ENCODE results near the gene MYRF. TPM values are rescaled to one million over a fixed set of nuclear protein-coding genes. Genes with fewer than 3 reads are reported as not detected.

Gene MYRF
- total RNA-seq, 3 donors from 2014 or later (not counting 1 experiment from before 2014, with no cell fraction given), result 4.9 to 15.3 (median 7.3) TPM

DNA sequence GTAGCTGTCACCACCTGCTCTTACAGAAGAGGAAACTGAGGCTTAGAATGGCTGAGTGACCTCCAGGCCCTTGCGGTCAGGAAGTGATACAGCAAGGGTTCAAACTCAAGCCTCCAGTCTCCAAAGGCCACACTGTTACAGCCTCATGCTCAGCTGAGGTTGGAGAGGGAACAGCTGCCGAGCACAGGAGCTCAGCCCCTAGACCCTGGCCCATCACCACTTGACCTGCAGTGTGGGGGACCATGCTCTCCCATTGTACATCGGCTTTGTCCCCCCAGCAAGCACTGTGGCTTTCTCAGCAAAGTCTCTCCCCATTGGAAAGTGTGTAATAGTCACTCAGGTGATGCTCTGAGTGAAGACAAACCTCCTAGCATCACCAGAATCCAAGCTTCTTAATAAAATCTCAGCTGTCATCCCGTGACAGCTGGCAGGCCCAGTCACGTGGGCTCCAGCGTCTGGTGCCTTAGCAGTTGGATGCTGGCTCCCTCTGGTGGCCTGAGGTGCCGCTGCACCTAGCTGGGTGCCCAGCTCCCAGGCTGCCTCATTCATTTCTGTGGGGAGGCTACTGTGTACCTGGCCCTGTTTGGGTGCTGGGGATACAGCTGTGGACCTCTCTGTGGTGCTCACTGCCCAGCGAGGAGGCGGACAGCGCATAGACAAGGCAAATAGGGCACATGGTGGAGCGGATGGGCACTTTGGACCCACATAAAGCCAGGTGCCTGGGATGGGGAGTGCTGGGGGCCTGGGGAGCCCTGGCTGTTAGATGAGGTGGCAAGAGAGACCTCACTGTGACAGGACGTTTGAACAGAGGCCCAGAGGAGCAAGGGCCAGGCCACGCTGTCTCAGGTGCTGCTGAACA, 19.1 kb upstream of the MYRF start:
- Histone ChIP-seq H3K9me3 (ENCODE audit: control insufficient read depth, insufficient read depth, low read length) (no peaks in the 10 kb centered on the region), H3K4me1 (ENCODE audit: control insufficient read depth, insufficient read depth, low read length) (peaks cover 7% of the 10 kb centered on the region), H3K36me3 (ENCODE audit: control insufficient read depth, insufficient read depth, low read length) (no peaks in the 10 kb centered on the region), H3K4me3 (ENCODE audit: low read length) (no peak overlapping the region), H3K27me3 (ENCODE audit: control insufficient read depth, insufficient read depth, low read length) (no peaks in the 10 kb centered on the region), H3K27ac (ENCODE audit: low read length) (no peak overlapping the region)
- DNase-seq (peak; percentile 82 to 94), ATAC-seq (peak; percentile 92 to 99 (median 99))
- no peaks in the 10 kb centered on the region for H3K36me3 Mint-ChIP-seq
- WGBS (ENCODE audit: insufficient coverage), result 23% methylated on average over 13 of the region's 13 CpGs
- peaks cover 4 to 5% of the 10 kb centered on the region in 2 donors for H3K27me3 Mint-ChIP-seq (ENCODE audit: low read depth in 2 of 2)
- intact Hi-C loops (cut with micrococcal nuclease), result loop anchor here (1.0 to 5.0 kb wide), 3 partner anchors 37 to 256 kb away; partner anchors contain the start of gene DAGLA
- H3K4me3 Mint-ChIP-seq, result no peak overlapping the region
- H3K27ac Mint-ChIP-seq, result peak overlapping the region; percentile 46 to 91
- TF ChIP-seq, protein P1, sequence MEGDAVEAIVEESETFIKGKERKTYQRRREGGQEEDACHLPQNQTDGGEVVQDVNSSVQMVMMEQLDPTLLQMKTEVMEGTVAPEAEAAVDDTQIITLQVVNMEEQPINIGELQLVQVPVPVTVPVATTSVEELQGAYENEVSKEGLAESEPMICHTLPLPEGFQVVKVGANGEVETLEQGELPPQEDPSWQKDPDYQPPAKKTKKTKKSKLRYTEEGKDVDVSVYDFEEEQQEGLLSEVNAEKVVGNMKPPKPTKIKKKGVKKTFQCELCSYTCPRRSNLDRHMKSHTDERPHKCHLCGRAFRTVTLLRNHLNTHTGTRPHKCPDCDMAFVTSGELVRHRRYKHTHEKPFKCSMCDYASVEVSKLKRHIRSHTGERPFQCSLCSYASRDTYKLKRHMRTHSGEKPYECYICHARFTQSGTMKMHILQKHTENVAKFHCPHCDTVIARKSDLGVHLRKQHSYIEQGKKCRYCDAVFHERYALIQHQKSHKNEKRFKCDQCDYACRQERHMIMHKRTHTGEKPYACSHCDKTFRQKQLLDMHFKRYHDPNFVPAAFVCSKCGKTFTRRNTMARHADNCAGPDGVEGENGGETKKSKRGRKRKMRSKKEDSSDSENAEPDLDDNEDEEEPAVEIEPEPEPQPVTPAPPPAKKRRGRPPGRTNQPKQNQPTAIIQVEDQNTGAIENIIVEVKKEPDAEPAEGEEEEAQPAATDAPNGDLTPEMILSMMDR (IDR thresholded peaks at IDR 0.05), result peak; percentile 88
- H3K9me3 Mint-ChIP-seq, result no peaks in the 10 kb centered on the region
- peaks cover 7 to 11% of the 10 kb centered on the region in 2 donors for H3K4me1 Mint-ChIP-seq

GRCh38 chr11:61734767-61735166, 17.7 kb upstream of the MYRF start:
- Mint-ChIP-seq H3K36me3 (no peaks in the 10 kb centered on the region), H3K27me3 (ENCODE audit: low read depth in 2 of 2) (peaks cover 4 to 5% of the 10 kb centered on the region in 2 donors), H3K4me1 (peaks cover 7% of the 10 kb centered on the region in 2 donors), H3K4me3 (no peak overlapping the region), H3K9me3 (no peaks in the 10 kb centered on the region), H3K27ac (no peak overlapping the region)
- ATAC-seq, result no peak
- Histone ChIP-seq H3K4me3 (ENCODE audit: low read length) (no peak overlapping the region), H3K4me1 (ENCODE audit: control insufficient read depth, insufficient read depth, low read length) (peaks cover 7% of the 10 kb centered on the region), H3K27ac (ENCODE audit: low read length) (no peak overlapping the region), H3K27me3 (ENCODE audit: control insufficient read depth, insufficient read depth, low read length) (no peaks in the 10 kb centered on the region), H3K36me3 (ENCODE audit: control insufficient read depth, insufficient read depth, low read length) (no peaks in the 10 kb centered on the region), H3K9me3 (ENCODE audit: control insufficient read depth, insufficient read depth, low read length) (no peaks in the 10 kb centered on the region)
- intact Hi-C loops (cut with micrococcal nuclease), result loop anchor here (5.0 kb wide), 1 partner anchor 257 kb away; no protein-coding TSS in a partner anchor
- 89% methylated on average over 14 of the region's 14 CpGs for WGBS (ENCODE audit: insufficient coverage)
- TF ChIP-seq, protein P1 (IDR thresholded peaks at IDR 0.05), result no peak
- no peak for DNase-seq

- Histone ChIP-seq H3K4me1 (ENCODE audit: control insufficient read depth, insufficient read depth, low read length) (peaks cover 7% of the 10 kb centered on the region), H3K9me3 (ENCODE audit: control insufficient read depth, insufficient read depth, low read length) (no peaks in the 10 kb centered on the region), H3K27me3 (ENCODE audit: control insufficient read depth, insufficient read depth, low read length) (no peaks in the 10 kb centered on the region), H3K4me3 (ENCODE audit: low read length) (no peak overlapping the region), H3K36me3 (ENCODE audit: control insufficient read depth, insufficient read depth, low read length) (no peaks in the 10 kb centered on the region), H3K27ac (ENCODE audit: low read length) (no peak overlapping the region)
- ATAC-seq, result no peak
- H3K9me3 Mint-ChIP-seq, result no peaks in the 10 kb centered on the region
- peaks cover 7% of the 10 kb centered on the region in 2 donors for H3K4me1 Mint-ChIP-seq
- peaks cover 4 to 5% of the 10 kb centered on the region in 2 donors for H3K27me3 Mint-ChIP-seq (ENCODE audit: low read depth in 2 of 2)
- H3K4me3 Mint-ChIP-seq, result no peak overlapping the region
- intact Hi-C loops (cut with micrococcal nuclease), result no loop called here
- H3K27ac Mint-ChIP-seq, result no peak overlapping the region
- TF ChIP-seq, protein P1 (IDR thresholded peaks at IDR 0.05), result no peak
- WGBS (ENCODE audit: insufficient coverage), result 86% methylated on average over 17 of the region's 17 CpGs
- no peak for DNase-seq
- H3K36me3 Mint-ChIP-seq, result no peaks in the 10 kb centered on the region
These were observed 17.0 kb upstream of the MYRF start for GRCh38 chr11:61735391-61735790.
